Neural cell (in vitro differentiated cells): ENCODE data around the gene NUDCD2. TPM values are rescaled to one million over a fixed set of nuclear protein-coding genes. Genes with fewer than 3 reads are reported as not detected.
A peak's percentile ranks its signal among the peaks of the same experiment; 100 is the strongest.

Source experiments
- H2AFZ ChIP-seq: fragments of 200-600, 300-800 bp; sonication (generic), shearing (Covaris generic); 2 replicates; pipeline ENCODE4 v1.6.0; 2014; ENCODE audit warnings: low read depth, mild to moderate bottlenecking, antibody characterized with exemption, low read length, moderate library complexity
- H3F3A ChIP-seq: fragments of 200-600 bp; shearing (Covaris generic); 2 replicates; pipeline ENCODE4 v1.6.1; 2016; ENCODE audit warnings: mild to moderate bottlenecking, moderate library complexity, mixed read lengths, antibody characterized with exemption, low read length; ENCODE audit not compliant: insufficient read depth, poor library complexity, severe bottlenecking
- H3K27ac ChIP-seq: fragments of 200-600, 300-800 bp; sonication (generic), shearing (Covaris generic); 2 replicates; pipeline ENCODE4 v1.5.1; 2014; ENCODE audit warnings: mild to moderate bottlenecking, low read length, moderate library complexity
- H3K27me3 ChIP-seq: fragments of 300-800, 200-600 bp; sonication (generic), shearing (Covaris generic); 2 replicates; pipeline ENCODE4 v1.6.0; 2014; ENCODE audit warnings: mild to moderate bottlenecking, low read depth, low read length, moderate library complexity; ENCODE audit not compliant: insufficient read depth
- H3K36me3 ChIP-seq: fragments of 300-800, 200-600 bp; sonication (generic), shearing (Covaris generic); 2 replicates; pipeline ENCODE4 v1.5.1; 2014; ENCODE audit warnings: mild to moderate bottlenecking, antibody characterized with exemption, low read length, moderate library complexity; ENCODE audit not compliant: insufficient read depth
- H3K4me2 ChIP-seq: fragments of 300-800, 200-600 bp; sonication (generic), shearing (Covaris generic); 2 replicates; pipeline ENCODE4 v1.6.0; 2014; ENCODE audit warnings: mild to moderate bottlenecking, low read length
- H3K4me3 ChIP-seq: fragments of 300-800, 200-600 bp; sonication (generic), shearing (Covaris generic); 2 replicates; pipeline ENCODE4 v1.5.1; 2014; ENCODE audit warnings: mild to moderate bottlenecking, low read length, moderate library complexity
- H3K79me2 ChIP-seq: fragments of 200-600 bp; shearing (Covaris generic); replicated peaks from 2 replicates; pipeline ENCODE4 v1.6.0; 2014; ENCODE audit warnings: mild to moderate bottlenecking, low read length, moderate library complexity; ENCODE audit not compliant: insufficient read depth
- H3K9ac ChIP-seq: fragments of 300-800, 200-600 bp; sonication (generic), shearing (Covaris generic); 2 replicates; pipeline ENCODE4 v1.6.1; 2016; ENCODE audit warnings: mild to moderate bottlenecking, low read length, mixed read lengths
- H3K9me2 ChIP-seq: fragments of 200-600 bp; shearing (Covaris generic); 2 replicates; pipeline ENCODE4 v1.6.1; 2016; ENCODE audit warnings: mild to moderate bottlenecking, low read length, mixed read lengths; ENCODE audit not compliant: insufficient read depth
- H3K9me3 ChIP-seq: fragments of 200-600, 300-800 bp; sonication (generic), shearing (Covaris generic); 2 replicates; pipeline ENCODE4 v1.6.1; 2016; ENCODE audit warnings: mild to moderate bottlenecking, mixed run types, low read length, moderate library complexity, mixed read lengths
- H4K20me1 ChIP-seq: fragments of 200-600 bp; shearing (Covaris generic); 2 replicates; pipeline ENCODE4 v1.6.1; 2016; ENCODE audit warnings: mild to moderate bottlenecking, mixed run types; ENCODE audit not compliant: insufficient read depth
- EP300 ChIP-seq: fragments of 450-650 bp; conservative IDR thresholded peaks from 2 replicates; pipeline ENCODE4 v1.6.1; 2014; ENCODE audit warnings: antibody characterized with exemption, mild to moderate bottlenecking, moderate library complexity; ENCODE audit not compliant: poor library complexity, severe bottlenecking
- EZH2 ChIP-seq: fragments of 200-600, 300-800 bp; shearing (Covaris generic), sonication (generic); IDR thresholded peaks from 2 replicates; pipeline ENCODE4 v1.6.1; 2014; ENCODE audit warnings: antibody characterized with exemption, low read length, borderline replicate concordance, mild to moderate bottlenecking; ENCODE audit not compliant: insufficient read depth, poor library complexity, severe bottlenecking
- MXI1 ChIP-seq: fragments of 450-650 bp; conservative IDR thresholded peaks from 2 replicates; pipeline ENCODE4 v1.6.1; 2014; ENCODE audit warnings: antibody characterized with exemption, mild to moderate bottlenecking; ENCODE audit not compliant: poor library complexity, severe bottlenecking
- POLR2AphosphoS5 ChIP-seq: IDR thresholded peaks from 2 replicates; pipeline ENCODE4 v1.6.1; 2012
- RAD21 ChIP-seq: fragments of 450-650 bp; conservative IDR thresholded peaks from 2 replicates; pipeline ENCODE4 v1.6.1; 2014; ENCODE audit warnings: antibody characterized with exemption, mild to moderate bottlenecking, moderate library complexity
- SMC3 ChIP-seq: fragments of 450-650 bp; conservative IDR thresholded peaks from 2 replicates; pipeline ENCODE4 v1.6.1; 2014; ENCODE audit warnings: antibody characterized with exemption, mild to moderate bottlenecking, moderate library complexity; ENCODE audit not compliant: poor library complexity
- TAF1 ChIP-seq: IDR thresholded peaks from 2 replicates; pipeline ENCODE4 v1.6.1; 2012; ENCODE audit warnings: low read depth
- polyA plus RNA-seq: library from polyadenylated mRNA; depleted of rRNA; stranded (reverse); fragments of >200 nt; gene quantifications from 2 replicates; pipeline ENCODE4 v1.2.3, GENCODE V29; 2014
- TF ChIP-seq, protein P1 (sequence below): fragments of 450-650 bp; IDR thresholded peaks from 2 replicates; pipeline ENCODE4 v1.5.1; 2014; ENCODE audit warnings: antibody characterized with exemption, mild to moderate bottlenecking, moderate library complexity; ENCODE audit not compliant: poor library complexity, severe bottlenecking
- TF ChIP-seq, protein P2 (sequence below): IDR thresholded peaks from 2 replicates; pipeline ENCODE4 v1.6.1; 2012; ENCODE audit warnings: borderline replicate concordance

The NUDCD2 gene
- polyA plus RNA-seq, 1 donor from 2014 or later, result 17.7 TPM

DNA sequence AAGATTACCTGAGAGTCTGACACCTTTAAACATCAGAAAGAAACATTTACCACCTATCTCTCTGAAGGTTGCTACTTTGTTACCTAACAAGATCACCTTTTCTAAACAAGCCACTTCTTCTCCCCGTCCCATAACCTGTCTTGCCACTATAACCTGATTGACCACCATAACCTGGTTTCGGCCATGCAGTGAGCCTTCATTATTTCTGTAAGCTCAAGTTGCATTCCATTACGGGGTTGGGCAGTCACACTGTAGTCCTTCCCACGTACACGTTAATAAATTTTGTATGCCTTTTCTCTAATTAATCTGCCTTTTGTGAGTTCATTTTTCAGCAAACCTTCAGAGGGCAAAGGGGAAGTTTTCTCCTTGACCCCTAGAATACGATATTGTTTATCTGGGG, 50.5 kb downstream of the NUDCD2 start:
- no peak overlapping the region for H3K4me3 ChIP-seq
- H3K4me2 ChIP-seq, result no peak overlapping the region
- H4K20me1 ChIP-seq, result no peaks in the 10 kb centered on the region
- TF ChIP-seq RAD21 (no peak), MXI1 (no peak), POLR2AphosphoS5 (no peak), EZH2 (no peak), TAF1 (no peak), SMC3 (no peak), EP300 (no peak)
- TF ChIP-seq, protein P1, sequence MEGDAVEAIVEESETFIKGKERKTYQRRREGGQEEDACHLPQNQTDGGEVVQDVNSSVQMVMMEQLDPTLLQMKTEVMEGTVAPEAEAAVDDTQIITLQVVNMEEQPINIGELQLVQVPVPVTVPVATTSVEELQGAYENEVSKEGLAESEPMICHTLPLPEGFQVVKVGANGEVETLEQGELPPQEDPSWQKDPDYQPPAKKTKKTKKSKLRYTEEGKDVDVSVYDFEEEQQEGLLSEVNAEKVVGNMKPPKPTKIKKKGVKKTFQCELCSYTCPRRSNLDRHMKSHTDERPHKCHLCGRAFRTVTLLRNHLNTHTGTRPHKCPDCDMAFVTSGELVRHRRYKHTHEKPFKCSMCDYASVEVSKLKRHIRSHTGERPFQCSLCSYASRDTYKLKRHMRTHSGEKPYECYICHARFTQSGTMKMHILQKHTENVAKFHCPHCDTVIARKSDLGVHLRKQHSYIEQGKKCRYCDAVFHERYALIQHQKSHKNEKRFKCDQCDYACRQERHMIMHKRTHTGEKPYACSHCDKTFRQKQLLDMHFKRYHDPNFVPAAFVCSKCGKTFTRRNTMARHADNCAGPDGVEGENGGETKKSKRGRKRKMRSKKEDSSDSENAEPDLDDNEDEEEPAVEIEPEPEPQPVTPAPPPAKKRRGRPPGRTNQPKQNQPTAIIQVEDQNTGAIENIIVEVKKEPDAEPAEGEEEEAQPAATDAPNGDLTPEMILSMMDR, result no peak
- TF ChIP-seq, protein P2, sequence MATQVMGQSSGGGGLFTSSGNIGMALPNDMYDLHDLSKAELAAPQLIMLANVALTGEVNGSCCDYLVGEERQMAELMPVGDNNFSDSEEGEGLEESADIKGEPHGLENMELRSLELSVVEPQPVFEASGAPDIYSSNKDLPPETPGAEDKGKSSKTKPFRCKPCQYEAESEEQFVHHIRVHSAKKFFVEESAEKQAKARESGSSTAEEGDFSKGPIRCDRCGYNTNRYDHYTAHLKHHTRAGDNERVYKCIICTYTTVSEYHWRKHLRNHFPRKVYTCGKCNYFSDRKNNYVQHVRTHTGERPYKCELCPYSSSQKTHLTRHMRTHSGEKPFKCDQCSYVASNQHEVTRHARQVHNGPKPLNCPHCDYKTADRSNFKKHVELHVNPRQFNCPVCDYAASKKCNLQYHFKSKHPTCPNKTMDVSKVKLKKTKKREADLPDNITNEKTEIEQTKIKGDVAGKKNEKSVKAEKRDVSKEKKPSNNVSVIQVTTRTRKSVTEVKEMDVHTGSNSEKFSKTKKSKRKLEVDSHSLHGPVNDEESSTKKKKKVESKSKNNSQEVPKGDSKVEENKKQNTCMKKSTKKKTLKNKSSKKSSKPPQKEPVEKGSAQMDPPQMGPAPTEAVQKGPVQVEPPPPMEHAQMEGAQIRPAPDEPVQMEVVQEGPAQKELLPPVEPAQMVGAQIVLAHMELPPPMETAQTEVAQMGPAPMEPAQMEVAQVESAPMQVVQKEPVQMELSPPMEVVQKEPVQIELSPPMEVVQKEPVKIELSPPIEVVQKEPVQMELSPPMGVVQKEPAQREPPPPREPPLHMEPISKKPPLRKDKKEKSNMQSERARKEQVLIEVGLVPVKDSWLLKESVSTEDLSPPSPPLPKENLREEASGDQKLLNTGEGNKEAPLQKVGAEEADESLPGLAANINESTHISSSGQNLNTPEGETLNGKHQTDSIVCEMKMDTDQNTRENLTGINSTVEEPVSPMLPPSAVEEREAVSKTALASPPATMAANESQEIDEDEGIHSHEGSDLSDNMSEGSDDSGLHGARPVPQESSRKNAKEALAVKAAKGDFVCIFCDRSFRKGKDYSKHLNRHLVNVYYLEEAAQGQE, result no peak
- no peaks in the 10 kb centered on the region for H3K36me3 ChIP-seq
- no peaks in the 10 kb centered on the region for H3K9me2 ChIP-seq
- H3K27me3 ChIP-seq, result no peaks in the 10 kb centered on the region
- H3K9ac ChIP-seq, result no peak overlapping the region
- no peak overlapping the region for H2AFZ ChIP-seq
- H3K79me2 ChIP-seq, result no peaks in the 10 kb centered on the region
- H3K9me3 ChIP-seq, result no peaks in the 10 kb centered on the region
- H3F3A ChIP-seq, result no peaks in the 10 kb centered on the region
- no peak overlapping the region for H3K27ac ChIP-seq

GRCh38 chr5:163408311-163408923, 51.5 kb downstream of the NUDCD2 start:
- Histone ChIP-seq H4K20me1 (no peaks in the 10 kb centered on the region), H2AFZ (no peak overlapping the region), H3K9ac (no peak overlapping the region), H3K9me2 (no peaks in the 10 kb centered on the region), H3F3A (no peaks in the 10 kb centered on the region), H3K4me2 (no peak overlapping the region), H3K4me3 (no peak overlapping the region), H3K9me3 (no peaks in the 10 kb centered on the region), H3K27me3 (no peaks in the 10 kb centered on the region), H3K27ac (no peak overlapping the region), H3K79me2 (no peaks in the 10 kb centered on the region), H3K36me3 (no peaks in the 10 kb centered on the region)
- TF ChIP-seq, protein P1, result peak; percentile 94
- TF ChIP-seq SMC3 (peak; percentile 88), MXI1 (no peak), TAF1 (no peak), RAD21 (peak; percentile 93)
